HepG2 (cell line): ENCODE results near the gene ZSWIM7. TPM values are rescaled to one million over a fixed set of nuclear protein-coding genes. Genes with fewer than 3 reads are reported as not detected.

Source experiments
- ATF1 ChIP-seq: IDR thresholded peaks from 2 replicates; pipeline ENCODE4 v1.6.1; 2016; ENCODE audit warnings: mild to moderate bottlenecking, control low read depth
- CBX5 ChIP-seq: sonication (generic); formaldehyde crosslinking; IDR thresholded peaks from 2 replicates; pipeline ENCODE4 v1.4.0; 2020; ENCODE audit warnings: missing genetic modification reagents, borderline replicate concordance
- CENPBD1 ChIP-seq: sonication (generic); formaldehyde crosslinking; IDR thresholded peaks from 2 replicates; pipeline ENCODE4 v1.8.0; 2022; ENCODE audit warnings: missing genetic modification reagents, low read depth, mild to moderate bottlenecking, borderline replicate concordance
- DMAP1 ChIP-seq: IDR thresholded peaks from 2 replicates; pipeline ENCODE4 v1.6.1; 2016
- E2F2 ChIP-seq: sonication (generic); formaldehyde crosslinking; IDR thresholded peaks from 2 replicates; pipeline ENCODE4 v1.4.0; 2020; ENCODE audit warnings: missing genetic modification reagents, borderline replicate concordance
- EEA1 ChIP-seq: sonication (generic); formaldehyde crosslinking; IDR thresholded peaks from 2 replicates; pipeline ENCODE4 v1.5.1; 2020; ENCODE audit warnings: mild to moderate bottlenecking, missing genetic modification reagents, borderline replicate concordance
- EED ChIP-seq: sonication (generic); formaldehyde crosslinking; IDR thresholded peaks from 2 replicates; pipeline ENCODE4 v1.5.0; 2020; ENCODE audit warnings: mild to moderate bottlenecking, missing genetic modification reagents
- GZF1 ChIP-seq: sonication (generic); formaldehyde crosslinking; IDR thresholded peaks from 2 replicates; pipeline ENCODE4 v1.5.1; 2020; ENCODE audit warnings: mild to moderate bottlenecking, missing genetic modification reagents
- KLF12 ChIP-seq: sonication (generic); formaldehyde crosslinking; IDR thresholded peaks from 2 replicates; pipeline ENCODE4 v1.4.0; 2020; ENCODE audit warnings: missing genetic modification reagents, borderline replicate concordance
- MEIS1 ChIP-seq: sonication (generic); formaldehyde crosslinking; IDR thresholded peaks from 2 replicates; pipeline ENCODE4 v1.9.0; 2021; ENCODE audit warnings: mild to moderate bottlenecking, missing genetic modification reagents, moderate library complexity, borderline replicate concordance
- MLX ChIP-seq: IDR thresholded peaks from 2 replicates; pipeline ENCODE4 v1.6.1; 2016
- PCBP2 ChIP-seq: fragments of 200-400 bp; formaldehyde crosslinking; optimal IDR thresholded peaks from 2 replicates; pipeline ENCODE3; 2018; ENCODE audit warnings: low read length, low read depth; ENCODE audit not compliant: poor library complexity, severe bottlenecking
- SMARCC2 ChIP-seq: fragments of 450-650 bp; IDR thresholded peaks from 2 replicates; pipeline ENCODE4 v1.6.1; 2017; ENCODE audit warnings: antibody characterized with exemption, mild to moderate bottlenecking
- SMYD3 ChIP-seq: sonication (generic); formaldehyde crosslinking; IDR thresholded peaks from 2 replicates; pipeline ENCODE4 v1.8.1; 2023; ENCODE audit warnings: mild to moderate bottlenecking, missing genetic modification reagents
- SNAPC2 ChIP-seq: sonication (generic); formaldehyde crosslinking; IDR thresholded peaks from 2 replicates; pipeline ENCODE4 v1.8.1; 2022; ENCODE audit warnings: mild to moderate bottlenecking, missing genetic modification reagents
- STAT6 ChIP-seq: sonication (generic); formaldehyde crosslinking; IDR thresholded peaks from 2 replicates; pipeline ENCODE4 v1.4.0; 2020; ENCODE audit warnings: missing genetic modification reagents, mild to moderate bottlenecking, borderline replicate concordance
- THAP11 ChIP-seq: IDR thresholded peaks from 2 replicates; pipeline ENCODE4 v1.6.1; 2016; ENCODE audit warnings: missing biosample characterization, missing genetic modification reagents
- U2AF1 ChIP-seq: fragments of 200-400 bp; formaldehyde crosslinking; optimal IDR thresholded peaks from 2 replicates; pipeline ENCODE3; 2017; ENCODE audit warnings: mild to moderate bottlenecking, low read depth, low read length
- ZFP90 ChIP-seq: sonication (generic); formaldehyde crosslinking; IDR thresholded peaks from 2 replicates; pipeline ENCODE4 v1.8.0; 2022; ENCODE audit warnings: missing genetic modification reagents, mild to moderate bottlenecking, inconsistent platforms, borderline replicate concordance
- ZKSCAN8 ChIP-seq: IDR thresholded peaks from 2 replicates; pipeline ENCODE4 v1.6.1; 2016; ENCODE audit warnings: borderline replicate concordance, missing genetic modification reagents, missing compliant biosample characterization
- ZNF20 ChIP-seq: sonication (generic); formaldehyde crosslinking; IDR thresholded peaks from 2 replicates; pipeline ENCODE4 v1.4.0; 2020; ENCODE audit warnings: mild to moderate bottlenecking, moderate library complexity, missing genetic modification reagents
- ZNF230 ChIP-seq: sonication (generic); formaldehyde crosslinking; IDR thresholded peaks from 2 replicates; pipeline ENCODE4 v1.4.0; 2020; ENCODE audit warnings: mild to moderate bottlenecking, missing genetic modification reagents
- ZNF326 ChIP-seq: sonication (generic); formaldehyde crosslinking; IDR thresholded peaks from 2 replicates; pipeline ENCODE4 v1.4.0; 2020; ENCODE audit warnings: missing genetic modification reagents, borderline replicate concordance
- ZNF510 ChIP-seq: sonication (generic); formaldehyde crosslinking; IDR thresholded peaks from 2 replicates; pipeline ENCODE4 v1.4.0; 2020; ENCODE audit warnings: low read depth, mild to moderate bottlenecking, missing genetic modification reagents
- polyA plus RNA-seq, 8 experiments: library from polyadenylated mRNA; depleted of rRNA in 3 of 8; stranded (reverse) in 7 of 8; unstranded in 1 of 8; fragments of >200 nt; fragmentation: Illumina TruSeq in 4 of 8; extraction: Trizol in 4 of 8; gene quantifications; 2 replicates each; pipeline versions ENCODE4 v1.2.1 to v1.2.3, GENCODE V29; 2011 to 2016; ENCODE audit warnings: low read depth in 4 of 8, missing spikeins in 1 of 8, mixed read lengths in 1 of 8; ENCODE audit not compliant: insufficient read depth in 1 of 8
- total RNA-seq, 5 experiments: library from RNA; depleted of rRNA; stranded (reverse); fragments of >200 nt; fragmentation: Illumina TruSeq; extraction: Trizol; gene quantifications; 2 replicates each; pipeline ENCODE4 v1.2.3, GENCODE V29; 2016; ENCODE audit warnings: low read depth in 1 of 5

Gene ZSWIM7
- total and polyA plus RNA-seq, 2 of the 13 experiments (the other 11 are each of a cell fraction or from before 2014, with no cell fraction given), result 13.1 to 28.1 TPM

GRCh38 chr17:15999141-15999973 is at the start of gene ZSWIM7, which contains the start of gene TTC19 (continued):
- TF ChIP-seq ZNF326 (CRISPR knock-in tag), result no peak
- peak; percentile 89 for TF ChIP-seq ATF1
- TF ChIP-seq STAT6 (CRISPR knock-in tag), result peak; percentile 18; the same call in 1 of the 2 replicates
- peak; percentile 77; the same call in 1 of the 2 replicates for TF ChIP-seq EEA1 (CRISPR knock-in tag)
- no peak for TF ChIP-seq CENPBD1
- TF ChIP-seq GZF1 (CRISPR knock-in tag), result peak; percentile 82; the same call in 1 of the 2 replicates
- no peak for TF ChIP-seq ZNF510 (CRISPR knock-in tag)
- peak; percentile 87; the same call in 1 of the 2 replicates for TF ChIP-seq CBX5
- no peak for TF ChIP-seq PCBP2
- peak; percentile 82; the same call in 1 of the 2 replicates for TF ChIP-seq E2F2 (CRISPR knock-in tag)
- no peak for TF ChIP-seq SMARCC2
- TF ChIP-seq ZNF230 (CRISPR knock-in tag), result no peak; the same call in 1 of the 2 replicates
- TF ChIP-seq EED (CRISPR knock-in tag), result 0 out of 2 replicates have a peak, but pooled peaks have one; percentile 76
- no peak for TF ChIP-seq ZNF20
- TF ChIP-seq DMAP1 (CRISPR knock-in tag), result peak; percentile 93
- TF ChIP-seq THAP11, result peak; percentile 88
- no peak for TF ChIP-seq MEIS1 (CRISPR knock-in tag)
- TF ChIP-seq SNAPC2 (CRISPR knock-in tag), result peak; percentile 87; the same call in 1 of the 2 replicates
- peak; percentile 90; the same call in 1 of the 2 replicates for TF ChIP-seq ZKSCAN8 (CRISPR knock-in tag)
- TF ChIP-seq MLX (CRISPR knock-in tag), result peak; percentile 84
- peak; percentile 76; the same call in 1 of the 2 replicates for TF ChIP-seq KLF12 (CRISPR knock-in tag)
- TF ChIP-seq SMYD3 (CRISPR knock-in tag), result peak; percentile 81
- TF ChIP-seq U2AF1, result peak; percentile 29
- peak; percentile 91 for TF ChIP-seq ZFP90 (CRISPR knock-in tag)
